Tibial artery (tissue), 4 donors: ENCODE measurements around the gene RNF187.

Experiments
- DNase-seq, 2 donors: peaks; one replicate each; pipeline ENCODE4 v3.0.0-alpha.2; 2019
- H3K27ac ChIP-seq, 2 donors: fragments of 200-600 bp; sonication (generic) in 1 of 2; 1 replicate in 1 of 2; 2 replicates in 1 of 2; pipeline ENCODE4 v1.5.1; 2018 to 2019; ENCODE audit warnings: mild to moderate bottlenecking in 1 of 2
- H3K27me3 ChIP-seq, 2 donors: fragments of 200-600 bp; sonication (generic) in 1 of 2; one replicate each; pipeline versions ENCODE4 v1.5.1 to v1.6.0; 2016 to 2019
- H3K36me3 ChIP-seq, 3 donors: fragments of 200-600 bp; sonication (generic) in 2 of 3; one replicate each; pipeline ENCODE4 v1.5.1; 2016 to 2019; ENCODE audit warnings: mild to moderate bottlenecking in 2 of 3
- H3K4me1 ChIP-seq, 4 donors: fragments of 200-600 bp; sonication (generic) in 2 of 4; 1 replicate in 3 of 4; 2 replicates in 1 of 4; pipeline ENCODE4 v1.5.1; 2016 to 2019
- H3K4me3 ChIP-seq, 2 donors: fragments of 200-600 bp; sonication (generic) in 1 of 2; 1 replicate in 1 of 2; 2 replicates in 1 of 2; pipeline ENCODE4 v1.5.1; 2018 to 2019; ENCODE audit warnings: mild to moderate bottlenecking in 2 of 2
- H3K9me3 ChIP-seq, 3 donors: fragments of 200-600 bp; sonication (generic) in 1 of 3; one replicate each; pipeline ENCODE4 v1.5.1; 2016 to 2019
- intact Hi-C: fragments of 100-400 bp; cut with DNase I; formaldehyde crosslinking; loops from one replicate; pipeline ENCODE4 v1.15.0; 2023; ENCODE audit warnings: low total_unique reads
- TF ChIP-seq, protein P1 (sequence below), 2 experiments: fragments of 200-600 bp in 1 of 2; fragments of 450-650 bp in 1 of 2; IDR thresholded peaks; one replicate each; pipeline ENCODE4 v1.5.1; 2017 to 2019; ENCODE audit warnings: antibody characterized with exemption in 2 of 2, mild to moderate bottlenecking in 1 of 2, moderate library complexity in 1 of 2

The RNF187 gene

GRCh38 chr1:228456252-228457016 lies 30.7 kb upstream of the RNF187 start:
- Histone ChIP-seq H3K4me3 (peak overlapping the region in 1 of 2 donors; percentile 50), H3K4me1 (peaks cover 0 to 30% (median 16%) of the 10 kb centered on the region in 4 donors), H3K9me3 (no peaks in the 10 kb centered on the region), H3K36me3 (no peaks in the 10 kb centered on the region), H3K27me3 (peaks cover 0 to 37% of the 10 kb centered on the region in 2 donors), H3K27ac (no peak overlapping the region)
- DNase-seq: no peak
- intact Hi-C loops: no loop called here
- TF ChIP-seq, protein P1, sequence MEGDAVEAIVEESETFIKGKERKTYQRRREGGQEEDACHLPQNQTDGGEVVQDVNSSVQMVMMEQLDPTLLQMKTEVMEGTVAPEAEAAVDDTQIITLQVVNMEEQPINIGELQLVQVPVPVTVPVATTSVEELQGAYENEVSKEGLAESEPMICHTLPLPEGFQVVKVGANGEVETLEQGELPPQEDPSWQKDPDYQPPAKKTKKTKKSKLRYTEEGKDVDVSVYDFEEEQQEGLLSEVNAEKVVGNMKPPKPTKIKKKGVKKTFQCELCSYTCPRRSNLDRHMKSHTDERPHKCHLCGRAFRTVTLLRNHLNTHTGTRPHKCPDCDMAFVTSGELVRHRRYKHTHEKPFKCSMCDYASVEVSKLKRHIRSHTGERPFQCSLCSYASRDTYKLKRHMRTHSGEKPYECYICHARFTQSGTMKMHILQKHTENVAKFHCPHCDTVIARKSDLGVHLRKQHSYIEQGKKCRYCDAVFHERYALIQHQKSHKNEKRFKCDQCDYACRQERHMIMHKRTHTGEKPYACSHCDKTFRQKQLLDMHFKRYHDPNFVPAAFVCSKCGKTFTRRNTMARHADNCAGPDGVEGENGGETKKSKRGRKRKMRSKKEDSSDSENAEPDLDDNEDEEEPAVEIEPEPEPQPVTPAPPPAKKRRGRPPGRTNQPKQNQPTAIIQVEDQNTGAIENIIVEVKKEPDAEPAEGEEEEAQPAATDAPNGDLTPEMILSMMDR (IDR thresholded peaks at IDR 0.05): no peak

GRCh38 chr1:228457017-228457395 lies 30.2 kb upstream of the RNF187 start:
- intact Hi-C loops: no loop called here
- H3K36me3 ChIP-seq: no peaks in the 10 kb centered on the region
- H3K27me3 ChIP-seq: peaks cover 0 to 43% of the 10 kb centered on the region in 2 donors
- no peaks in the 10 kb centered on the region for H3K9me3 ChIP-seq
- H3K27ac ChIP-seq: peak overlapping the region; percentile 36 to 64
- peaks cover 0 to 30% (median 16%) of the 10 kb centered on the region in 4 donors for H3K4me1 ChIP-seq
- peak overlapping the region; percentile 50 to 57 for H3K4me3 ChIP-seq
- TF ChIP-seq, protein P1 (IDR thresholded peaks at IDR 0.05): no peak
- DNase-seq: no peak

- no peaks in the 10 kb centered on the region for H3K9me3 ChIP-seq
- H3K4me1 ChIP-seq: peaks cover 0 to 30% (median 16%) of the 10 kb centered on the region in 4 donors
- H3K27me3 ChIP-seq: peaks cover 0 to 49% of the 10 kb centered on the region in 2 donors
- H3K27ac ChIP-seq: peak overlapping the region; percentile 36 to 64
- peak overlapping the region; percentile 50 to 57 for H3K4me3 ChIP-seq
- peak; percentile 86 to 89 for DNase-seq
- intact Hi-C loops: no loop called here
- no peaks in the 10 kb centered on the region for H3K36me3 ChIP-seq
- TF ChIP-seq, protein P1 (IDR thresholded peaks at IDR 0.05): peak; percentile 11
These were observed 29.6 kb upstream of the RNF187 start for GRCh38 chr1:228457396-228458176.

- Histone ChIP-seq H3K27ac (peak overlapping the region in 1 of 2 donors; percentile 63), H3K9me3 (no peaks in the 10 kb centered on the region), H3K4me3 (peak overlapping the region; percentile 50 to 57), H3K36me3 (no peaks in the 10 kb centered on the region), H3K4me1 (peaks cover 0 to 39% (median 23%) of the 10 kb centered on the region in 4 donors), H3K27me3 (peaks cover 3 to 66% of the 10 kb centered on the region in 2 donors)
- TF ChIP-seq, protein P1 (IDR thresholded peaks at IDR 0.05): peak; percentile 49 to 55
- intact Hi-C loops: no loop called here
- peak; percentile 65 to 74 for DNase-seq
These were observed 27.8 kb upstream of the RNF187 start for GRCh38 chr1:228459091-228459993.

GRCh38 chr1:228460821-228461220 lies 26.4 kb upstream of the RNF187 start:
- Histone ChIP-seq H3K9me3 (no peaks in the 10 kb centered on the region), H3K27ac (no peak overlapping the region), H3K4me1 (peaks cover 0 to 46% (median 29%) of the 10 kb centered on the region in 4 donors), H3K36me3 (no peaks in the 10 kb centered on the region), H3K27me3 (peaks cover 3 to 78% of the 10 kb centered on the region in 2 donors), H3K4me3 (no peak overlapping the region)
- DNase-seq: no peak
- TF ChIP-seq, protein P1 (IDR thresholded peaks at IDR 0.05): no peak
- intact Hi-C loops: no loop called here
